Measurements from ENCODE around the gene NPM3.

The NPM3 gene

DNA sequence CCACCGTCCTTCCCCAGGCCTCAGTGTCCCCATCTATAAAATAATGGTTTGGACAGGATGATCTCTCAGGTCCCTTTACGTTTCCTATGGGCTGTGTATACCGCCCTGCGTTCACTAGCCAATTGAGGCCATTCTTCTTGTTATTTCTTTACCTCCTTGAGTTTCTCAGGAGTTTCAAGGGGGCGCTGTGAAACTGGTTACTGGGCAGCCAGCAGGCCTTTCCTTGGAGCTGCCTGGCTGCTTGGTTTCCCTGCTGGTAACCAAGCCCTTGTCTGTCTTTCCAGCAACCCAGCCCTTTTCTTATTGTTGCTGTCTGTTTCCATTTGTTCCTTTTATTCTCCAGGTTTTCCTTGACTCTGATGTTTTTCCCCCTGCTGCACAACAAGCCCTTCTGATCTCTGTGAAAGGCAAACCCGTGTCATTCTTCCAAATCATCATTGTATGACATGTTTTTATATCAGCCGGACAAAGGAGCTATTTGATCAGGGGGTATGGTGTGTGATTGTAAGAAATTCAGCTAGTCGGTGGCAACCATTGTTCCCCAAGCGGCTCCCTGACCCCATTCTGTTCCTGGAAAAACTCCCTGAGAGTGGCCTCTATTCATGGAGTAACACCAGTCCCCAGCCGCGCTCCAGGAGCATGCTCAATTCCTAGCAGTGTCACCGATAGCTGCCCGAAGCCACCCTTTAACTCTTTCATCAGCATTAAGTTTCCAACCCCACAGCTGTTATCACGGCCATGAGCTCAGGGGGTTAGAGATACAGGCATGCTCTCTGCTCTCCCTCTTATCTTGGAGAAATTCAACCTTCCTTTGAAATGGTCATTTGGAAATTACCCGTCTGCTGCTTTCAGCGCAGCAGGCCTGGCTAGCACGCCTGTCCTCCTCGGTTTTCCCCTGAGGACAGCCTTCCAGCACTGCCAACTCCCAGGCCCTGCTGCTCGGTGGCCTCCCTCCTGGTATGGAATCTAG is 33.9 kb downstream of the NPM3 start:
- DNase-seq: no peak

DNA sequence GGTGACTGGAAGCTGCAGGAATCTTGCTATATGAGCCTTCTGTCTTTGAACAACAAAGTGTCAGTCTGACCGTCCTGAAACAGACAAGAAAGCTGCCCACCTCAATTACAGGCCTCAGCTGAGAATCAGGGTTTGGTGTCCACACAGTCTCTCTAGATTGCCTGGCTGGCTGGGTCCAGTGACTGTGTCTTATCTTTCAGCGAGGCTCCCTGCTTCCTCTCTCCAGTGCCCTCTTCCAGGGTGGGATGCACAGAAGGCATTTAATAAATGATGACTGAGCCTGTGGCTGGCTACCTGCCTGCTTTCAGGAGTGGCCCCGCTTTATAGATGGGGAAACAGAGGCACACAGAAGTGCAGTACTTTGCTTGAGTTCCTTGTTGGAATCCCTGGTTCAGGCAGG is 34.8 kb downstream of the NPM3 start:
- no peak for DNase-seq

DNA sequence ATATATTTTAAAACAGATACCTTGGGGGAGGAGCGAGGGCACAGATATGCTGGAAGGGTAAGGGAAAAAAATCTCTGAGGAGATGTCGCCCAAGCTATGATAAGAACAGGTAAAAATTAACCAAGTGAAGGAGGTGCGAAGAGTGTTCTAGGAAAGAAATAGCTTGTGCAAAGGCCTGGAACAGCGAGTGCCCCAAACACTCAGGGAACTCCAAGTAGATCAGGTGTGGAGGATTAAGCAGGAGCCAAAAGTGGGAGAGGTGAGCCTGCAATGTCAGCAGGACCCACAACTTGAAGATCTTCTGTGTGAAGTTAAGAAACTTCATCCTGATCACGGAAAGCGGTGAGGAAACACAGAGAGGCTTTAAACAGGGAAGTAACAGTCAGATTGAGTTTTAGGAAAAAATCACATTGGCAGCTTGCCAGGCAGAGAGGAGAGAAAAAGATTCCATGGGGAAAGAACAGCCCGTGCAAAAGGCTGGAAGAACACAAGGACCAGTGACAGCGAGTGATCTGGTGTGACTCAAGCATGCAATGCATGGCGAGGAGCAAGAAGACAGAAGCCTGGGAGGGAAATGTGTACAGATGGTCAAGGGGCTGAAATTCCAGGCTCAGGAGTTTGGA is 38.1 kb downstream of the NPM3 start:
- no peak for DNase-seq

DNA sequence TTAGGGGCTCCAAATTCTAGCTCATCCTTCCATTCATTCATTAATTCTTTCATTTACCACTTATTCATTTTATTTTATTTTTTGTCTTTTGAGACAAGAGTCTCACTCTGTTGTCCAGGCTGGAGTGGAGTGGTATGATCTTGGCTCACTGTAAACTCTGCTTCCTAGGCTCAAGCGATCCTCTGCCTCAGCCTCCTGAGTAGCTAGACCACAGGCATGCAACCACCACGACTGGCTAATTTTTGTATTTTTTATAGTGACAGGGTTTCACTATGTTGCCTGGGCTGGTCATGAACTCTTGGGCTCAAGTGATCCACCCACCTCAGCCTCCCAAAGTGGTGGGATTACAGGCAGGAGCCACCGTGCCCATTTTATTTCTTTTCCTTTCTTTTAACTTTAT is 39.0 kb downstream of the NPM3 start:
- no peak for DNase-seq

DNA sequence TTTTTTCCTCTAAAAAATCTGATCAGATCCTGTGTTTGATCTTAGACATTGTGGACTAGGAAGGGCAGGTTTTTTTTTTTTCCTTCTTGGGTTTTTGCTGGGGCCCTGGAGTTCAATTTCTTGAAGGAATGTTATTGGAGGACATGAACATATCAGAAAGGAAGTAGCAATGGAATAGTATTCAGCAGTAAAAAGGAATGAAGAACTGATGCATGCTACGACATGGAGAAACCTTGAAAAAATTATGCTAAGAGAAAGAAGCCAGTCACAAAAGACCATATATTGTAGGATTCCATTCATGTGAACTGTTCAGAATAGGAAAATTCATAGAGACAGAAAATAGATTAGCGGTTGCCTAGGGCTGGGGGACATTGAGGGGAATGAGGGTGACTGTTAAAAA is 41.3 kb downstream of the NPM3 start:
- DNase-seq: no peak

DNA sequence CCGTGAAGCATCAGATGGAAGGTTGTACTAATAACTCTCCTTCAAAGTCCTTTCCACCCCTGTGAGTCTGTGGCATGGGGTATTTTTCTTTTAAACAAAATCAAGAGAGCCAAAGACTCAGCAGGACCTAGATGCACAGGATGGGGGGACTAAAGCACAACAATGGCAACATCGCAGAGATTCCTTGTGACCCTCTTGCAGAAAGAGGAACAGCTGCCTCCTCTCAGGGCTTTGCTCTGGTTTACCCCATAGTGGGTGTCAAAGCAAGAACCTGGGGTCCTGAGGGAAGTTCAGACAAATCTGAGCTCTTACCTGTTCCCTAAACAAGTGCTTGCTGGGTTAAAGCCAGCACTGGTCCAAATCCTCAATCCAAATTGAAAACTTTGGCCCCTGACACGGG is 46.6 kb downstream of the NPM3 start:
- DNase-seq: no peak

DNA sequence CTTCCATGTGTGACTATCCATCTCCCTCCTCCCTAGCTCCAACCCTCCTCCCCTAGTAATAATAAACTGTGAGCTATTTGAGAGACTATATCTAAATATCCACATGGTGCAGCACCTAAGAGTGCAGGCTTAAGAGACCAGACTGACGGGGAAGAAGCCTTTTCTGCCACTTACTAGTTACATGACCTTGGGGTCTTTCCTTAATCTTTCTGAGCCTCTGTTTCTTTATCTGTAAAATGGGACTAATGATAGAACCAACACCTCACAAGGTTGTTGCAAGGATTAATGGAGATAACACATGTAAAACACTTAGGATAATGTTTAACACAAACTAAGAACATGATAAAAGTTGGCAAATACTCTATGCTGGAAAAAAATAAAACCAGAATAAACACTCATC is 51.1 kb downstream of the NPM3 start:
- no peak for DNase-seq

Data from AML-193 (cell line).